Body of pancreas (tissue), 4 donors: ENCODE results near the gene TRAPPC12.

Experiments
- CTCF ChIP-seq, 7 experiments: fragments of 450-650 bp in 4 of 7; fragments of 200-600 bp in 3 of 7; sonication (generic) in 3 of 7; IDR thresholded peaks; one replicate each; pipeline ENCODE4 v1.5.1; 2016 to 2019; ENCODE audit warnings: antibody characterized with exemption in 7 of 7
- POLR2A ChIP-seq, 3 donors: fragments of 450-650 bp; IDR thresholded peaks; one replicate each; pipeline ENCODE4 v1.6.1; 2016; ENCODE audit warnings: antibody characterized with exemption in 3 of 3, mild to moderate bottlenecking in 2 of 3

DNA sequence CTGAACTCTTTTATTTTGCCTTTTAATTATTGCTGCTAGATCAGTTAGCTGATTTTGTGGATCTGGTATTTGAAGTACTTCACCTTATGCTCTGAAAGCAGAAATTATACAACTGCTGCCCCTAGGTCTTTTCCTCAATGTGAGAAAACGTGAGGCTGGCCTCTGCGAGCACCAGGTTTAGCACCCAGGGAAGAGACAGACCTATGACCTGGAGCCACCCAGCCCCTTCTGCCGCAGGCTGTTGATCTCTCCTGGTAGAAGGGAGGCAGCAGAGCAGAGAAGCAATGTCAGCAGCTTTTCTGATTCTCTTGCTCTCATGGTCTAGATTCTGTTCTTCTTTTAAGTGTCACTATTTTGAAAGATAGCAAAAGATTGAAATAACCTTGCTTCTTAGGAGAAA, 19.9 kb downstream of the TRAPPC12 start:
- no peak for TF ChIP-seq CTCF (IDR thresholded peaks at IDR 0.05)
- TF ChIP-seq POLR2A (IDR thresholded peaks at IDR 0.05): no peak
